ENCODE measurements around the gene NR1D2.

DNA sequence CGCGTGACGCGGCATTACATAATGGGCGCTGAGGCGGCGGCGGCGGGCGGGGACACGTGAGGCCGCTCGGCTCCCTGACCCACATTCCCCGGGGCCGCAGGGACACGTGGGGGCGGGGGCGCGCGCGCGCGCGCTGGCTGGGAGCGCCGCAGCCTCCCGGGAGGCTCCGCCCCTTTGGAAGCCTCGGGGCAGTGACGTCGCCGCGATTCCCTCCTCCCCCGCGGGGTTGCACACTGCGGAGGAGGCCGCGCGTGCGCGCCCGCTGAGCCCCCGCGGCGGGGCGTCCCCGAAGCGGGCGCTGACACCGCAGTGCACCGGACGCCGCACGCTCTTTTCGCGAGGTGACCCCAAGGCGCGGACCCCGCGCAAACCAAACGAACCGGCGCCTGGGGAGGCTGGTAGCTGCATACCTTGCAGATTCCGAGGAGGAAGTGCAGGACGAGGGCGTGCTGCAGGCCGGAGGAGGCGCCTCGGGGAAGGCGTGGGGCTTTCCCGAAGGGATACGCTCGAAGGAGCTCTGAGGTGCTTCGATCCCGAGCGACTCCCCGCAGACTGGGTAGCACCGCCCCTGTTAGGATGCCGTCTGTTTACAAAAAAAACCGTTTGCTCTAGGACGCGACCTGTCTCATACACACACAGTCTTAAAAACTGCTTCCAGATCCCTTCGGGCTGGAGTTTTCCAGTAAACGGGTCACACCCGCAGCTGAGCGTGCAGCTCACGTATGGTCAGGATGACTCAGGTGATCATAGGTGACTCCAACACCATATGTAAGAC, 1.0 kb downstream of the NR1D2 start:
- no peak for TF ChIP-seq TAF1 (IDR thresholded peaks at IDR 0.05; ENCODE audit: low read depth, low read length)
- no peak for TF ChIP-seq POLR2A (IDR thresholded peaks at IDR 0.05; ENCODE audit: low read depth, low read length)
- no peak; the same call in 1 of the 2 replicates for TF ChIP-seq POLR2AphosphoS5 (IDR thresholded peaks at IDR 0.05; ENCODE audit: low read depth, low read length)
- TF ChIP-seq PAX5 (IDR thresholded peaks at IDR 0.05; ENCODE audit: insufficient read depth, low read length, severe bottlenecking) = peak; percentile 49
- TF ChIP-seq SPI1 (IDR thresholded peaks at IDR 0.05; ENCODE audit: low read depth, low read length) = peak; percentile 79

All from GM12891 (cell line).